ENCODE measurements around the gene CPT1A.

DNA sequence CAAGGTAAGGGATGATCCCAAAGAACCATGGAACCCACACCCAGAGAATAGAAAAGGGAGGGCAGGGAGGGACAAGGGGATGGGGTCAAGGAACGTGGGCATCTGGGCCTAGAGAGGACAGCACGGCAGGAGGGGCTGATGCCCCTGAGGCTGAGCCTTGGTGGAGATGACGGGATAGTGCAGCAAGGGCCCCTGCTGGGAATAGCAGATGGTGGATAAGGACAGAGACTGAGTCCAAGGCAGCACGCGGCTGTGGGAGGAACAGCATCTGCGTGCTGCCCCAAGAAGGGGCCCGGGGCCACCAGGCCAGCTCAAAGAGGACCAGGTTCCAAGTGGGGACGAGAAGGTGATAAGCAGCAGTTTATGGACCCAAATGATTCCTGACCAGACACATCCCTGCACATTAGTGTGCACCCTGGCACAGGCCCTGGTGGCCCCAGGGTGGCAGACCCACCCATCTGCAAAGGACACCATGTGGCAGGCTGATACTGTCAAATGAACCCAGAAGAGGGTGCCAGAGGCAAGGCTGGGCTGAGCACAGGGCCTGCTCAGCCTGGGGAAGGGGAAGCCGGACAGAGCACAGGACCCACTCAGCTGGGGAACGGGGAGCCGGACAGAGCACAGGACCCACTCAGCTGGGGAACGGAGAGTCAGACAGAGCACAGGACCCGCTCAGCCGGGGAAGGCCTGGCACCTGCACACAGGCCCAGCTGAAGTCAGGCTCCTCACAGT lies 77.6 kb downstream of the CPT1A start:
- TF ChIP-seq MXI1 (IDR thresholded peaks at IDR 0.05; ENCODE audit: low read depth, low read length), result no peak
- TF ChIP-seq, protein P1, sequence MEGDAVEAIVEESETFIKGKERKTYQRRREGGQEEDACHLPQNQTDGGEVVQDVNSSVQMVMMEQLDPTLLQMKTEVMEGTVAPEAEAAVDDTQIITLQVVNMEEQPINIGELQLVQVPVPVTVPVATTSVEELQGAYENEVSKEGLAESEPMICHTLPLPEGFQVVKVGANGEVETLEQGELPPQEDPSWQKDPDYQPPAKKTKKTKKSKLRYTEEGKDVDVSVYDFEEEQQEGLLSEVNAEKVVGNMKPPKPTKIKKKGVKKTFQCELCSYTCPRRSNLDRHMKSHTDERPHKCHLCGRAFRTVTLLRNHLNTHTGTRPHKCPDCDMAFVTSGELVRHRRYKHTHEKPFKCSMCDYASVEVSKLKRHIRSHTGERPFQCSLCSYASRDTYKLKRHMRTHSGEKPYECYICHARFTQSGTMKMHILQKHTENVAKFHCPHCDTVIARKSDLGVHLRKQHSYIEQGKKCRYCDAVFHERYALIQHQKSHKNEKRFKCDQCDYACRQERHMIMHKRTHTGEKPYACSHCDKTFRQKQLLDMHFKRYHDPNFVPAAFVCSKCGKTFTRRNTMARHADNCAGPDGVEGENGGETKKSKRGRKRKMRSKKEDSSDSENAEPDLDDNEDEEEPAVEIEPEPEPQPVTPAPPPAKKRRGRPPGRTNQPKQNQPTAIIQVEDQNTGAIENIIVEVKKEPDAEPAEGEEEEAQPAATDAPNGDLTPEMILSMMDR (IDR thresholded peaks at IDR 0.05), result no peak
- no peak for TF ChIP-seq YY1 (IDR thresholded peaks at IDR 0.05; ENCODE audit: low read depth)
- TF ChIP-seq USF2 (IDR thresholded peaks at IDR 0.05; ENCODE audit: borderline replicate concordance, low read depth, low read length), result no peak

Measured in SK-N-SH (cell line).